Activated B cell treated with CpG ODN at 0.5 μM for 24 hours (primary cell): ENCODE data around the gene MAG. TPM values are rescaled to one million over a fixed set of nuclear protein-coding genes. Genes with fewer than 3 reads are reported as not detected.
A peak's percentile ranks its signal among the peaks of the same experiment; 100 is the strongest.

ENCODE experiments used
- ATAC-seq: fragments of 200-7000 bp; cut with Tn5 transposase; one replicate; pipeline ENCODE4 v1.10.0; 2021; ENCODE audit warnings: low read depth, mild to moderate bottlenecking, moderate library complexity
- CTCF ChIA-PET: fragments of 350-600 bp; sonication (Branson Sonifier 250); formaldehyde crosslinking; loops from one replicate; lab custom pipeline; 2021; ENCODE audit warnings: antibody characterized with exemption; lab: Charles Lee
- POLR2A ChIA-PET: fragments of 350-600 bp; sonication (Branson Sonifier 250); formaldehyde crosslinking; loops from one replicate; lab custom pipeline; 2021; ENCODE audit warnings: antibody characterized with exemption; lab: Charles Lee
- DNase-seq: peaks from one replicate; pipeline ENCODE4 v3.0.0; 2022
- H3K27ac Mint-ChIP-seq: one replicate; pipeline ENCODE4 v1.8.0; 2020; ENCODE audit warnings: mixed read lengths
- H3K27me3 Mint-ChIP-seq: one replicate; pipeline ENCODE4 v1.8.0; 2021; ENCODE audit warnings: mixed read lengths
- H3K36me3 Mint-ChIP-seq: one replicate; pipeline ENCODE4 v1.8.0; 2021; ENCODE audit warnings: low read depth, mixed read lengths
- H3K4me1 Mint-ChIP-seq: one replicate; pipeline ENCODE4 v1.8.0; 2021; ENCODE audit warnings: mixed read lengths
- H3K4me3 Mint-ChIP-seq: one replicate; pipeline ENCODE4 v1.8.0; 2020; ENCODE audit warnings: mild to moderate bottlenecking, mixed read lengths
- H3K9me3 Mint-ChIP-seq: one replicate; pipeline ENCODE4 v1.8.0; 2020; ENCODE audit warnings: mixed read lengths
- intact Hi-C: fragments of 100-400 bp; cut with micrococcal nuclease; formaldehyde crosslinking; loops from one replicate; pipeline ENCODE4 v1.15.1; 2024
- total RNA-seq: library from RNA; stranded (reverse); gene quantifications from 2 replicates; pipeline ENCODE4 v1.2.3, GENCODE V29; 2022
- TF ChIP-seq, protein P1 (sequence below): fragments of 200-600 bp; IDR thresholded peaks from one replicate; pipeline ENCODE4 v1.8.0; 2022; ENCODE audit warnings: antibody characterized with exemption, mild to moderate bottlenecking

Gene MAG
- total RNA-seq, 1 donor from 2014 or later: 0.31 TPM

GRCh38 chr19:35265900-35266519 lies 26.0 kb upstream of the MAG start:
- H3K4me1 Mint-ChIP-seq: peaks cover 45% of the 10 kb centered on the region
- TF ChIP-seq, protein P1, sequence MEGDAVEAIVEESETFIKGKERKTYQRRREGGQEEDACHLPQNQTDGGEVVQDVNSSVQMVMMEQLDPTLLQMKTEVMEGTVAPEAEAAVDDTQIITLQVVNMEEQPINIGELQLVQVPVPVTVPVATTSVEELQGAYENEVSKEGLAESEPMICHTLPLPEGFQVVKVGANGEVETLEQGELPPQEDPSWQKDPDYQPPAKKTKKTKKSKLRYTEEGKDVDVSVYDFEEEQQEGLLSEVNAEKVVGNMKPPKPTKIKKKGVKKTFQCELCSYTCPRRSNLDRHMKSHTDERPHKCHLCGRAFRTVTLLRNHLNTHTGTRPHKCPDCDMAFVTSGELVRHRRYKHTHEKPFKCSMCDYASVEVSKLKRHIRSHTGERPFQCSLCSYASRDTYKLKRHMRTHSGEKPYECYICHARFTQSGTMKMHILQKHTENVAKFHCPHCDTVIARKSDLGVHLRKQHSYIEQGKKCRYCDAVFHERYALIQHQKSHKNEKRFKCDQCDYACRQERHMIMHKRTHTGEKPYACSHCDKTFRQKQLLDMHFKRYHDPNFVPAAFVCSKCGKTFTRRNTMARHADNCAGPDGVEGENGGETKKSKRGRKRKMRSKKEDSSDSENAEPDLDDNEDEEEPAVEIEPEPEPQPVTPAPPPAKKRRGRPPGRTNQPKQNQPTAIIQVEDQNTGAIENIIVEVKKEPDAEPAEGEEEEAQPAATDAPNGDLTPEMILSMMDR: no peak
- peak overlapping the region; percentile 74 for H3K27ac Mint-ChIP-seq
- H3K4me3 Mint-ChIP-seq: peak overlapping the region; percentile 71
- intact Hi-C loops: loop anchor here (5.0 kb wide), 1 partner anchor 199 kb away; no protein-coding TSS in a partner anchor
- ATAC-seq: no peak
- H3K36me3 Mint-ChIP-seq: peaks cover 27% of the 10 kb centered on the region
- ChIA-PET CTCF (no interaction called here), POLR2A (interaction anchor here (0.5 to 3.5 kb wide), 11 partner anchors 10 to 125 kb away, joined by 3 to 22 read pairs (median 4); partner anchors contain the start of genes CD22 and FFAR1)
- H3K9me3 Mint-ChIP-seq: no peaks in the 10 kb centered on the region
- DNase-seq: peak; percentile 14
- no peaks in the 10 kb centered on the region for H3K27me3 Mint-ChIP-seq

DNA sequence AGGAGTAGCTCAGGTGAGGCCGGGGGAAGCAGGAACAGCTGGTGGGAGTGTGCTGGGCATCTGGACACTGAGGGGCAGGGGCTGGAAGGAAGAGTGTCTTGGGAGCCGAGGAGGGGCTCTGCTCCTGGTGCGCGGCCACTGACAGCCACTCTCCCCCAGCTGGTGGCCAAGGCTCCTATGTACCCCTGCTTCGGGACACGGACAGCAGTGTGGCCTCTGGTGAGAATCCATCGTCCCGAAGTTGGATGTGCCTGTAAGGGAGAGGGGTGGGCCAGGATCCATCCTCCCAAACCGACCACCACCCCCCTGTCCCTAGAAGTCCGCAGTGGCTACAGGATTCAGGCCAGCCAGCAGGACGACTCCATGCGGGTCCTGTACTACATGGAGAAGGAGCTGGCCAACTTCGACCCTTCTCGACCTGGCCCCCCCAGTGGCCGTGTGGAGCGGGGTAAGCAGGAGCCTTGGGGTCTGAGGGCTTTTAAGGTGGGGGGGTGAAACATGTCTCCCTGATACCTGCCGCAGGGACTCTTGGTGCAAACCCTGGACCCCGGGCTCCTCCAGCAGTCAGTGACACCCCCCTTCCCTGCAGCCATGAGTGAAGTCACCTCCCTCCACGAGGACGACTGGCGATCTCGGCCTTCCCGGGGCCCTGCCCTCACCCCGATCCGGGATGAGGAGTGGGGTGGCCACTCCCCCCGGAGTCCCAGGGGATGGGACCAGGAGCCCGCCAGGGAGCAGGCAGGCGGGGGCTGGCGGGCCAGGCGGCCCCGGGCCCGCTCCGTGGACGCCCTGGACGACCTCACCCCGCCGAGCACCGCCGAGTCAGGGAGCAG lies 25.2 kb upstream of the MAG start:
- TF ChIP-seq, protein P1: no peak
- intact Hi-C loops: loop anchor here (1.0 to 5.0 kb wide), 2 partner anchors 52 to 199 kb away; no protein-coding TSS in a partner anchor
- Mint-ChIP-seq H3K4me1 (peaks cover 53% of the 10 kb centered on the region), H3K9me3 (no peaks in the 10 kb centered on the region), H3K27ac (peak overlapping the region; percentile 94), H3K36me3 (peaks cover 34% of the 10 kb centered on the region), H3K4me3 (peak overlapping the region; percentile 94), H3K27me3 (no peaks in the 10 kb centered on the region)
- POLR2A ChIA-PET: interaction anchor here (0.6 to 4.7 kb wide), 12 partner anchors 10 to 142 kb away, joined by 3 to 61 read pairs (median 4); partner anchors contain the start of gene FFAR1
- DNase-seq (no peak), ATAC-seq (no peak)
- CTCF ChIA-PET: no interaction called here

DNA sequence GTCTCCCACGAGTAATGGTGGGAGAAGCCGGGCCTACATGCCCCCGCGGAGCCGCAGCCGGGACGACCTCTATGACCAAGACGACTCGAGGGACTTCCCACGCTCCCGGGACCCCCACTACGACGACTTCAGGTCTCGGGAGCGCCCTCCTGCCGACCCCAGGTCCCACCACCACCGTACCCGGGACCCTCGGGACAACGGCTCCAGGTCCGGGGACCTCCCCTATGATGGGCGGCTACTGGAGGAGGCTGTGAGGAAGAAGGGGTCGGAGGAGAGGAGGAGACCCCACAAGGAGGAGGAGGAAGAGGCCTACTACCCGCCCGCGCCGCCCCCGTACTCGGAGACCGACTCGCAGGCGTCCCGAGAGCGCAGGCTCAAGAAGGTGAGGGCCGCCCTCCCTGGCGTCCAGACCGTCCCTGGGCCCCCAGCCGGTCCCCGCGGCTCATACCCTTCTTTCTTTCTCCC lies 24.6 kb upstream of the MAG start:
- DNase-seq (peak; percentile 57), ATAC-seq (peak; percentile 20)
- Mint-ChIP-seq H3K4me1 (peaks cover 59% of the 10 kb centered on the region), H3K9me3 (no peaks in the 10 kb centered on the region), H3K27me3 (no peaks in the 10 kb centered on the region), H3K27ac (peak overlapping the region; percentile 94), H3K4me3 (peak overlapping the region; percentile 94), H3K36me3 (peaks cover 41% of the 10 kb centered on the region)
- ChIA-PET CTCF (interaction anchor here (3.0 kb wide), 1 partner anchor 228 kb away, joined by 9 read pairs; no protein-coding TSS in a partner anchor), POLR2A (interaction anchor here (0.7 to 4.7 kb wide), 18 partner anchors 11 to 380 kb away, joined by 3 to 61 read pairs (median 5); partner anchors contain the start of genes CD22, FFAR1, FXYD3 and FXYD5)
- TF ChIP-seq, protein P1: no peak
- intact Hi-C loops: loop anchor here (1.0 to 5.0 kb wide), 2 partner anchors 53 to 200 kb away; no protein-coding TSS in a partner anchor

DNA sequence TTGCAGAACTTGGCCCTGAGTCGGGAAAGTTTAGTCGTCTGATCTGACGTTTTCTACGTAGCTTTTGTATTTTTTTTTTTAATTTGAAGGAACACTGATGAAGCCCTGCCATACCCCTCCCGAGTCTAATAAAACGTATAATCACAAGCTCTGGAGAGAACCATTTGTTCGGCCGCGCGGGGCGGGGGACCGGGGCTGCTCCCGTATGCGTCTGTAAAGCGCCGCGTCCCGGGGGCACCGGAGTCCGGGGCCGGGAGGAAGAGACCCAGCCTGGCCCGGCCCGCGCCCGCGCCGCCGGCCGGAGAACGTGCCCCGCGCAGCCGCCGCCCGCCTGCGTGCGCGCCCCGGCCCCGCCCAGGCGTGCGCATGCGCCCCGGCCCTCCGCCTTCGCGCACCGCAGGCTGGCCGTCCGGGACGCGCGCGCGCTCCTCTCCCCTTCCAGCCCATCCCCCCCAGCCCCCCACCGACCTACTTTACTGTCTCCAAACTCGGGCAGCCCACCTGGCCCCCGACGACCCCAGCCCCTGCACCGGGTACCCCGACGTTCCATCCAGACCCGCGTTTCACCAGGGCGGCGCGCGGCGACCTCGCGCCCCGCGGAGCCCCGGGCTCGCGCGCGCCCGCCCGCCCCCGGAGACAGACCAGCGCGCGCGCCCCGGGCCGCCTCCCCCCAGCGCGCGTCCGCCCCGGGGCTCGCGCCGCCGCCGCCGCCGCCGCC lies 24.0 kb upstream of the MAG start:
- peak; percentile 50 for ATAC-seq
- Mint-ChIP-seq H3K9me3 (no peaks in the 10 kb centered on the region), H3K4me3 (peak overlapping the region; percentile 94), H3K27ac (peak overlapping the region; percentile 94), H3K36me3 (peaks cover 44% of the 10 kb centered on the region), H3K27me3 (no peaks in the 10 kb centered on the region), H3K4me1 (peaks cover 62% of the 10 kb centered on the region)
- POLR2A ChIA-PET: interaction anchor here (0.6 to 4.7 kb wide), 23 partner anchors 11 to 380 kb away, joined by 3 to 61 read pairs (median 4); partner anchors contain the start of genes CD22, FFAR1, FXYD3 and FXYD5
- intact Hi-C loops: loop anchor here (1.0 to 5.0 kb wide), 3 partner anchors 54 to 201 kb away; partner anchors contain the start of gene FXYD7
- DNase-seq: peak; percentile 84
- CTCF ChIA-PET: interaction anchor here (1.4 to 3.0 kb wide), 2 partner anchors 200 to 227 kb away, joined by 5 to 9 read pairs; no protein-coding TSS in a partner anchor
- TF ChIP-seq, protein P1: no peak
